ENCODE results near the gene RBM39.

- TF ChIP-seq POLR2A (IDR thresholded peaks at IDR 0.05) (no peak), CTCF (IDR thresholded peaks at IDR 0.05) (no peak)
Observed at GRCh38 chr20:35653893-35654292, 88.2 kb downstream of the RBM39 start.

Measured in tibial nerve (tissue), 3 donors.